ENCODE data around the gene CEP57. TPM values are rescaled to one million over a fixed set of nuclear protein-coding genes. Genes with fewer than 3 reads are reported as not detected.

The CEP57 gene
- total RNA-seq, 4 donors from 2014 or later: 10.2 to 20.5 (median 16.9) TPM

GRCh38 chr11:95792200-95792599 lies 1.9 kb downstream of the CEP57 start:
- intact Hi-C loops (cut with DNase I; ENCODE audit: low total_unique reads): loop anchor here (5.0 kb wide), 1 partner anchor 130 kb away; the partner anchor contains the start of gene MTMR2
- TF ChIP-seq CTCF (IDR thresholded peaks at IDR 0.05 in 4 of 5, conservative IDR thresholded peaks at IDR 0.05 in 1 of 5): no peak
- no peak for TF ChIP-seq POLR2A (IDR thresholded peaks at IDR 0.05)
- ATAC-seq: no peak
- H3K36me3 ChIP-seq: peaks cover 0 to 7% of the 10 kb centered on the region in 2 donors
- in situ Hi-C loops (cut with MboI; ENCODE audit: low sequenced_read_pairs in 4 of 4): loop anchor here in 2 of 4 donors (25.0 kb wide), 1 partner anchor 1305 kb away; the partner anchor contains the start of genes ANKRD49 (in 2 of the 2) and MRE11 (in 2 of the 2)
- no peak overlapping the region for H3K27ac ChIP-seq
- H3K9me3 ChIP-seq: no peaks in the 10 kb centered on the region
- no peak for DNase-seq
- no peaks in the 10 kb centered on the region for H3K27me3 ChIP-seq
- no peak overlapping the region for H3K4me3 ChIP-seq
- H3K4me1 ChIP-seq: peaks cover 19 to 26% of the 10 kb centered on the region in 2 donors

- H3K9me3 ChIP-seq: no peaks in the 10 kb centered on the region
- intact Hi-C loops (cut with DNase I; ENCODE audit: low total_unique reads) (loop anchor here (5.0 kb wide), 1 partner anchor 130 kb away; the partner anchor contains the start of gene MTMR2), in situ Hi-C loops (cut with MboI; ENCODE audit: low sequenced_read_pairs in 4 of 4) (loop anchor here in 2 of 4 donors (25.0 kb wide), 1 partner anchor 1305 kb away; the partner anchor contains the start of genes ANKRD49 (in 2 of the 2) and MRE11 (in 2 of the 2))
- peaks cover 0 to 2% of the 10 kb centered on the region in 2 donors for H3K36me3 ChIP-seq
- DNase-seq (no peak), ATAC-seq (no peak)
- H3K4me3 ChIP-seq: no peak overlapping the region
- H3K4me1 ChIP-seq: peaks cover 19 to 26% of the 10 kb centered on the region in 2 donors
- no peaks in the 10 kb centered on the region for H3K27me3 ChIP-seq
- no peak overlapping the region for H3K27ac ChIP-seq
- TF ChIP-seq POLR2A (IDR thresholded peaks at IDR 0.05) (no peak), CTCF (IDR thresholded peaks at IDR 0.05 in 4 of 5, conservative IDR thresholded peaks at IDR 0.05 in 1 of 5) (no peak)
Measured at GRCh38 chr11:95792700-95793099, 2.4 kb downstream of the CEP57 start.

GRCh38 chr11:95793116-95793515 lies 2.8 kb downstream of the CEP57 start:
- intact Hi-C loops (cut with DNase I; ENCODE audit: low total_unique reads): loop anchor here (5.0 kb wide), 1 partner anchor 129 kb away; the partner anchor contains the start of gene MTMR2

GRCh38 chr11:95794086-95794485 lies 3.8 kb downstream of the CEP57 start:
- intact Hi-C loops (cut with DNase I; ENCODE audit: low total_unique reads) (loop anchor here (5.0 kb wide), 1 partner anchor 128 kb away; the partner anchor contains the start of gene MTMR2), in situ Hi-C loops (cut with MboI; ENCODE audit: low sequenced_read_pairs in 4 of 4) (loop anchor here in 2 of 4 donors (25.0 kb wide), 1 partner anchor 1307 kb away; the partner anchor contains the start of genes ANKRD49 (in 2 of the 2) and MRE11 (in 2 of the 2))
- H3K9me3 ChIP-seq: no peaks in the 10 kb centered on the region
- no peaks in the 10 kb centered on the region for H3K27me3 ChIP-seq
- no peaks in the 10 kb centered on the region for H3K36me3 ChIP-seq
- TF ChIP-seq CTCF (IDR thresholded peaks at IDR 0.05 in 4 of 5, conservative IDR thresholded peaks at IDR 0.05 in 1 of 5) (no peak), POLR2A (IDR thresholded peaks at IDR 0.05) (no peak)
- no peak for ATAC-seq
- DNase-seq: no peak
- no peak overlapping the region for H3K27ac ChIP-seq
- H3K4me1 ChIP-seq: peaks cover 8 to 15% of the 10 kb centered on the region in 2 donors
- no peak overlapping the region for H3K4me3 ChIP-seq

More at GRCh38 chr11:95793116-95793515, 2.8 kb downstream of the CEP57 start:
- peaks cover 16 to 25% of the 10 kb centered on the region in 2 donors for H3K4me1 ChIP-seq
- in situ Hi-C loops (cut with MboI; ENCODE audit: low sequenced_read_pairs in 4 of 4): loop anchor here in 2 of 4 donors (25.0 kb wide), 1 partner anchor 1306 kb away; the partner anchor contains the start of genes ANKRD49 (in 2 of the 2) and MRE11 (in 2 of the 2)
- no peaks in the 10 kb centered on the region for H3K9me3 ChIP-seq
- no peak for DNase-seq
- H3K27ac ChIP-seq: no peak overlapping the region
- TF ChIP-seq POLR2A (IDR thresholded peaks at IDR 0.05) (no peak), CTCF (IDR thresholded peaks at IDR 0.05 in 4 of 5, conservative IDR thresholded peaks at IDR 0.05 in 1 of 5) (no peak)
- no peak overlapping the region for H3K4me3 ChIP-seq
- no peaks in the 10 kb centered on the region for H3K27me3 ChIP-seq
- no peak for ATAC-seq
- H3K36me3 ChIP-seq: no peaks in the 10 kb centered on the region
